Activated CD8-positive, alpha-beta T cell treated with anti-CD3 and anti-CD28 coated beads, Interleukin-2, amount 10 ng/mL, durations not matched to agents 7 days and 5 days (primary cell): Measurements from ENCODE around the gene RPS6KA5. TPM values are rescaled to one million over a fixed set of nuclear protein-coding genes. Genes with fewer than 3 reads are reported as not detected.

ENCODE experiments used
- ATAC-seq: fragments of 150-1000 bp; cut with Tn5 transposase; one replicate; pipeline ENCODE4 v1.10.0; 2021; ENCODE audit warnings: moderate library complexity
- CTCF ChIA-PET: fragments of 350-600 bp; sonication (Branson Sonifier 250); formaldehyde crosslinking; loops from one replicate; lab custom pipeline; 2021; ENCODE audit warnings: antibody characterized with exemption; lab: Charles Lee
- POLR2A ChIA-PET: fragments of 350-600 bp; sonication (Branson Sonifier 250); formaldehyde crosslinking; loops from one replicate; lab custom pipeline; 2021; ENCODE audit warnings: antibody characterized with exemption; lab: Charles Lee
- DNase-seq: peaks from one replicate; pipeline ENCODE4 v3.0.0-alpha.2; 2020
- H3K27ac Mint-ChIP-seq: one replicate; pipeline ENCODE4 v1.8.0; 2021; ENCODE audit warnings: mild to moderate bottlenecking, mixed read lengths
- H3K27me3 Mint-ChIP-seq: one replicate; pipeline ENCODE4 v1.8.0; 2021; ENCODE audit warnings: low read depth, mixed read lengths
- H3K36me3 Mint-ChIP-seq: one replicate; pipeline ENCODE4 v1.8.0; 2021; ENCODE audit warnings: low read depth, mixed read lengths
- H3K4me1 Mint-ChIP-seq: one replicate; pipeline ENCODE4 v1.8.0; 2021; ENCODE audit warnings: low read depth, mixed read lengths
- H3K4me3 Mint-ChIP-seq: one replicate; pipeline ENCODE4 v1.8.0; 2021; ENCODE audit warnings: mild to moderate bottlenecking, mixed read lengths
- H3K9me3 Mint-ChIP-seq: one replicate; pipeline ENCODE4 v1.8.0; 2022; ENCODE audit warnings: mixed read lengths; ENCODE audit not compliant: insufficient read depth
- total RNA-seq, 2 experiments: library from RNA; stranded (reverse); gene quantifications; one replicate each; pipeline ENCODE4 v1.2.3, GENCODE V29; 2021

RPS6KA5 gene
- total RNA-seq, 2 experiments from 2014 or later: 50.8 to 53.1 TPM

GRCh38 chr14:90805662-90806540, 254.5 kb downstream of the RPS6KA5 start:
- H3K36me3 Mint-ChIP-seq: peaks cover 4% of the 10 kb centered on the region
- H3K9me3 Mint-ChIP-seq: peaks cover 4% of the 10 kb centered on the region
- H3K4me1 Mint-ChIP-seq: peaks cover 19% of the 10 kb centered on the region
- ChIA-PET POLR2A (no interaction called here), CTCF (no interaction called here)
- ATAC-seq (no peak), DNase-seq (no peak)
- no peak overlapping the region for H3K27ac Mint-ChIP-seq
- no peak overlapping the region for H3K4me3 Mint-ChIP-seq
- H3K27me3 Mint-ChIP-seq: no peaks in the 10 kb centered on the region

DNA sequence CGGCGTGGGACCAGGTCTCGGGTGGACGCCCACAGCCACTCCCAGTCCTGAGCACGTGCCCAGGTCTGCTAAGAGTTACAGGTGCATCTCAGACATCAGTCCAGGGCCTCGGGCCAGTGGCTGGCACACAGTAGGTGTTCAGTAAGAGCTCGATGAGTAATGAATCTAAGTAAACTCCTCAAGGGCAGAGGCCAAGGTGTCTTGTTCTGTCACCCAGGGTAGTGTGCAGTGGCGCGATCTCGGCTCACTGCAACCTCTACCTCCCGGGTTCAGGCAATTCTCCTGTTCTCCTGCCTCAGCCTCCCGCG, 255.4 kb downstream of the RPS6KA5 start:
- ChIA-PET POLR2A (no interaction called here), CTCF (no interaction called here)
- H3K4me3 Mint-ChIP-seq: no peak overlapping the region
- H3K4me1 Mint-ChIP-seq: peaks cover 22% of the 10 kb centered on the region
- H3K27ac Mint-ChIP-seq: no peak overlapping the region
- peaks cover 4% of the 10 kb centered on the region for H3K9me3 Mint-ChIP-seq
- DNase-seq (no peak), ATAC-seq (no peak)
- H3K36me3 Mint-ChIP-seq: peaks cover 4% of the 10 kb centered on the region
- H3K27me3 Mint-ChIP-seq: no peaks in the 10 kb centered on the region

- H3K27me3 Mint-ChIP-seq: no peaks in the 10 kb centered on the region
- H3K4me1 Mint-ChIP-seq: peaks cover 22% of the 10 kb centered on the region
- no peak overlapping the region for H3K4me3 Mint-ChIP-seq
- no peak for ATAC-seq
- H3K9me3 Mint-ChIP-seq: peaks cover 4% of the 10 kb centered on the region
- no peak overlapping the region for H3K27ac Mint-ChIP-seq
- ChIA-PET CTCF (interaction anchor here (1.5 kb wide), 1 partner anchor 26 kb away, joined by 3 read pairs; no protein-coding TSS in a partner anchor), POLR2A (no interaction called here)
- peaks cover 4% of the 10 kb centered on the region for H3K36me3 Mint-ChIP-seq
- DNase-seq: no peak
These were observed 256.0 kb downstream of the RPS6KA5 start for GRCh38 chr14:90804292-90805083.

DNA sequence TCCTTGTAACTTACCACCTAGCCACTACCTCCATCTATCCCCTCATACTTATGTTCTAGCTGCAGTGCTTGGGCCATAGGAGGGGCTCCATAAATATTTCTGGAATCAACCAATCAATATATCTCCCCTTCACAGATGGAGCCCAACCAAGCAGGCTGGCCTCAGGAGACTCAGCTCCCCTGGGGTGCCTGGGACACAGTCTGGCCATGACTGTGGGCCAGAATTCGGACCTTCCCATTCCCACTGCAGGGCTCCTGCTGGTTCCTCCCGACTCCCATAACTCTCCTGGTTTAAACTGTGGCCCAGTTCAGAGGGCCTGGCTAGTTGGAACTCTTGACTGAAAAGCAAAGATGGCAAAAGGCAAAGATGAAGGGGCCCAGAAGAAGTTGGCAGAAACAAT, 257.2 kb downstream of the RPS6KA5 start:
- CTCF ChIA-PET: interaction anchor here (1.5 kb wide), 1 partner anchor 25 kb away, joined by 3 read pairs; no protein-coding TSS in a partner anchor
- no peak for ATAC-seq
- Mint-ChIP-seq H3K27ac (no peak overlapping the region), H3K36me3 (peaks cover 4% of the 10 kb centered on the region), H3K4me1 (peaks cover 22% of the 10 kb centered on the region), H3K27me3 (no peaks in the 10 kb centered on the region), H3K4me3 (no peak overlapping the region), H3K9me3 (peaks cover 4% of the 10 kb centered on the region)
- DNase-seq: no peak
- POLR2A ChIA-PET: no interaction called here

GRCh38 chr14:90799420-90799819, 261.0 kb downstream of the RPS6KA5 start:
- Mint-ChIP-seq H3K27ac (no peak overlapping the region), H3K27me3 (no peaks in the 10 kb centered on the region), H3K9me3 (peaks cover 4% of the 10 kb centered on the region), H3K4me3 (no peak overlapping the region), H3K4me1 (peaks cover 22% of the 10 kb centered on the region), H3K36me3 (peaks cover 4% of the 10 kb centered on the region)
- ATAC-seq: no peak
- POLR2A ChIA-PET: no interaction called here
- CTCF ChIA-PET: no interaction called here
- DNase-seq: no peak

- H3K4me3 Mint-ChIP-seq: no peak overlapping the region
- peaks cover 4% of the 10 kb centered on the region for H3K36me3 Mint-ChIP-seq
- H3K27me3 Mint-ChIP-seq: no peaks in the 10 kb centered on the region
- H3K9me3 Mint-ChIP-seq: no peaks in the 10 kb centered on the region
- DNase-seq: no peak
- CTCF ChIA-PET: no interaction called here
- H3K4me1 Mint-ChIP-seq: peaks cover 17% of the 10 kb centered on the region
- POLR2A ChIA-PET: interaction anchor here (0.7 kb wide), 1 partner anchor 388 kb away, joined by 3 read pairs; no protein-coding TSS in a partner anchor
- no peak overlapping the region for H3K27ac Mint-ChIP-seq
- no peak for ATAC-seq
These were observed 262.5 kb downstream of the RPS6KA5 start for GRCh38 chr14:90797919-90798318.

Other genes with a start within 250 kb of the RPS6KA5 start
- gene TTC7B, start 244.2 kb downstream of the RPS6KA5 start, total RNA-seq: 1 to 10 TPM; 5.3 to 6.8 TPM
- gene DGLUCY, start 53.4 kb upstream of the RPS6KA5 start, total RNA-seq: 100 to 1,000 TPM; 111 to 119 TPM
- 10 to 100 TPM; 44.6 to 45.3 TPM for gene GPR68, start 184.1 kb upstream of the RPS6KA5 start, total RNA-seq